Vagina (tissue), 2 donors: ENCODE measurements around the gene ALG1. TPM values are rescaled to one million over a fixed set of nuclear protein-coding genes. Genes with fewer than 3 reads are reported as not detected.
A peak's percentile ranks its signal among the peaks of the same experiment; 100 is the strongest.

Experiments
- DNase-seq, 2 donors: peaks; one replicate each; pipeline ENCODE4 v3.0.0-alpha.2; 2017; ENCODE audit errors: extremely low spot score in 2 of 2
- H3K27ac ChIP-seq: fragments of 200-600 bp; sonication (generic); one replicate; pipeline ENCODE4 v1.5.1; 2019
- H3K27me3 ChIP-seq: fragments of 200-600 bp; sonication (generic); one replicate; pipeline ENCODE4 v1.5.1; 2019
- H3K36me3 ChIP-seq, 2 donors: fragments of 200-600 bp; sonication (generic); one replicate each; pipeline ENCODE4 v1.5.1; 2017 to 2019
- H3K4me1 ChIP-seq: fragments of 200-600 bp; sonication (generic); one replicate; pipeline ENCODE4 v1.5.1; 2019
- H3K4me3 ChIP-seq, 2 donors: fragments of 200-600 bp; sonication (generic); 1 replicate in 1 of 2; 2 replicates in 1 of 2; pipeline ENCODE4 v1.5.1; 2016 to 2019
- H3K9me3 ChIP-seq: fragments of 200-600 bp; sonication (generic); one replicate; pipeline ENCODE4 v1.5.1; 2019
- CTCF ChIP-seq, 3 experiments: fragments of 450-650 bp in 2 of 3; fragments of 200-600 bp in 1 of 3; sonication (generic) in 1 of 3; IDR thresholded peaks; one replicate each; pipeline ENCODE4 v1.5.1; 2017 to 2019; ENCODE audit warnings: antibody characterized with exemption in 3 of 3, mild to moderate bottlenecking in 2 of 3, moderate library complexity in 2 of 3
- POLR2A ChIP-seq, 2 donors: fragments of 450-650 bp; IDR thresholded peaks; one replicate each; pipeline ENCODE4 v1.6.1; 2017; ENCODE audit warnings: antibody characterized with exemption in 2 of 2, mild to moderate bottlenecking in 2 of 2, moderate library complexity in 2 of 2
- POLR2AphosphoS5 ChIP-seq, 2 donors: sonication (generic); formaldehyde crosslinking; IDR thresholded peaks; one replicate each; pipeline ENCODE4 v1.9.0; 2017; ENCODE audit warnings: antibody characterized with exemption in 2 of 2, mild to moderate bottlenecking in 2 of 2, low read depth in 1 of 2; ENCODE audit not compliant: insufficient read depth in 1 of 2
- intact Hi-C: fragments of 100-400 bp; cut with DNase I; formaldehyde crosslinking; loops from one replicate; pipeline ENCODE4 v1.15.1; 2023
- total RNA-seq: library from RNA; depleted of rRNA; stranded (reverse); fragments of >200 nt; gene quantifications from one replicate; pipeline ENCODE4 v1.2.3, GENCODE V29; 2016

Gene ALG1
- 22.8 TPM for total RNA-seq

GRCh38 chr16:5071681-5072333 is at the start of gene ALG1:
ALG1 (plus strand) TSS chr16:5071843; CDS start chr16:5071850, 7 bp downstream.
- Histone ChIP-seq H3K36me3 (peaks cover 0 to 15% of the 10 kb centered on the region in 2 donors), H3K4me1 (peaks cover 18% of the 10 kb centered on the region), H3K27me3 (no peaks in the 10 kb centered on the region), H3K9me3 (no peaks in the 10 kb centered on the region), H3K4me3 (peak within 1 kb of the TSS; percentile 66 to 87), H3K27ac (peak within 1 kb of the TSS; percentile 83)
- intact Hi-C loops, result no loop called here
- TF ChIP-seq POLR2AphosphoS5 (IDR thresholded peaks at IDR 0.05; ENCODE audit: insufficient read depth in 1 of 2, low read depth in 1 of 2), result peak; percentile 88 to 89
- peak in 1 of 3 experiments; percentile 9 for TF ChIP-seq CTCF (IDR thresholded peaks at IDR 0.05)
- TF ChIP-seq POLR2A (IDR thresholded peaks at IDR 0.05), result peak in 1 of 2 donors; percentile 44
- no peak for DNase-seq

- TF ChIP-seq POLR2AphosphoS5 (IDR thresholded peaks at IDR 0.05; ENCODE audit: insufficient read depth in 1 of 2, low read depth in 1 of 2), result no peak
- Histone ChIP-seq H3K4me1 (no peaks in the 10 kb centered on the region), H3K27ac (no peak overlapping the region), H3K27me3 (no peaks in the 10 kb centered on the region), H3K36me3 (no peaks in the 10 kb centered on the region), H3K4me3 (no peak overlapping the region), H3K9me3 (no peaks in the 10 kb centered on the region)
- DNase-seq, result no peak
- intact Hi-C loops, result no loop called here
Measured at GRCh38 chr16:5022521-5022920, 49.1 kb upstream of the ALG1 start.

- no peak overlapping the region for H3K27ac ChIP-seq
Measured at GRCh38 chr16:5024632-5025031, 47.0 kb upstream of the ALG1 start.

GRCh38 chr16:5025171-5025632 is 46.4 kb upstream of the ALG1 start:
- no peaks in the 10 kb centered on the region for H3K9me3 ChIP-seq
- TF ChIP-seq CTCF (IDR thresholded peaks at IDR 0.05) (no peak), POLR2AphosphoS5 (IDR thresholded peaks at IDR 0.05; ENCODE audit: insufficient read depth in 1 of 2, low read depth in 1 of 2) (no peak), POLR2A (IDR thresholded peaks at IDR 0.05) (no peak)
- H3K4me3 ChIP-seq, result no peak overlapping the region
- DNase-seq, result no peak
- intact Hi-C loops, result no loop called here
- no peaks in the 10 kb centered on the region for H3K27me3 ChIP-seq
- no peak overlapping the region for H3K27ac ChIP-seq
- H3K36me3 ChIP-seq, result peaks cover 0 to 5% of the 10 kb centered on the region in 2 donors
- H3K4me1 ChIP-seq, result no peaks in the 10 kb centered on the region

More at GRCh38 chr16:5024632-5025031, 47.0 kb upstream of the ALG1 start:
- intact Hi-C loops, result no loop called here
- no peak for TF ChIP-seq POLR2AphosphoS5 (IDR thresholded peaks at IDR 0.05; ENCODE audit: insufficient read depth in 1 of 2, low read depth in 1 of 2)
- TF ChIP-seq CTCF (IDR thresholded peaks at IDR 0.05), result no peak
- TF ChIP-seq POLR2A (IDR thresholded peaks at IDR 0.05), result no peak
- H3K9me3 ChIP-seq, result no peaks in the 10 kb centered on the region
- H3K27me3 ChIP-seq, result no peaks in the 10 kb centered on the region
- H3K36me3 ChIP-seq, result peaks cover 0 to under 1% of the 10 kb centered on the region in 2 donors
- no peak for DNase-seq
- no peak overlapping the region for H3K4me3 ChIP-seq
- H3K4me1 ChIP-seq, result no peaks in the 10 kb centered on the region

GRCh38 chr16:5026664-5027063 is 45.0 kb upstream of the ALG1 start:
- DNase-seq, result no peak
- no peaks in the 10 kb centered on the region for H3K27me3 ChIP-seq
- H3K27ac ChIP-seq, result no peak overlapping the region
- H3K36me3 ChIP-seq, result peaks cover 0 to 5% of the 10 kb centered on the region in 2 donors
- no peak overlapping the region for H3K4me3 ChIP-seq
- no peak for TF ChIP-seq POLR2A (IDR thresholded peaks at IDR 0.05)
- no peak for TF ChIP-seq CTCF (IDR thresholded peaks at IDR 0.05)
- no peak for TF ChIP-seq POLR2AphosphoS5 (IDR thresholded peaks at IDR 0.05; ENCODE audit: insufficient read depth in 1 of 2, low read depth in 1 of 2)
- no peaks in the 10 kb centered on the region for H3K9me3 ChIP-seq
- H3K4me1 ChIP-seq, result no peaks in the 10 kb centered on the region
- intact Hi-C loops, result no loop called here
